ENCODE measurements around the gene SP3.

The SP3 gene

GRCh38 chr2:173966274-173967098, 1.3 kb upstream of the SP3 start:
- no peak for DNase-seq

- peak; percentile 78 for DNase-seq
These were observed 405 bp downstream of the SP3 start for GRCh38 chr2:173964565-173965371.

- DNase-seq, result peak; percentile 95
These were observed 1.2 kb downstream of the SP3 start for GRCh38 chr2:173963817-173964564.

- DNase-seq, result peak; percentile 81
These were observed 1.8 kb downstream of the SP3 start for GRCh38 chr2:173963323-173963816.

- no peak for DNase-seq
These were observed 2.5 kb downstream of the SP3 start for GRCh38 chr2:173962583-173963110.

- no peak for DNase-seq
These were observed 3.1 kb downstream of the SP3 start for GRCh38 chr2:173962031-173962430.

GRCh38 chr2:173961346-173961705, 3.8 kb downstream of the SP3 start:
- DNase-seq, result no peak

GRCh38 chr2:173959909-173960308, 5.3 kb downstream of the SP3 start:
- no peak for DNase-seq

GRCh38 chr2:173959358-173959884, 5.8 kb downstream of the SP3 start:
- no peak for DNase-seq

- DNase-seq, result no peak
These were observed 6.9 kb downstream of the SP3 start for GRCh38 chr2:173958198-173958846.

- DNase-seq, result no peak
These were observed 7.7 kb downstream of the SP3 start for GRCh38 chr2:173957517-173957916.

- no peak for DNase-seq
These were observed 8.7 kb downstream of the SP3 start for GRCh38 chr2:173956454-173956853.

GRCh38 chr2:173955867-173956266, 9.3 kb downstream of the SP3 start:
- no peak for DNase-seq

GRCh38 chr2:173955004-173955403, 10.2 kb downstream of the SP3 start:
- no peak for DNase-seq

GRCh38 chr2:173953047-173953424, 12.1 kb downstream of the SP3 start:
- DNase-seq, result no peak

- no peak for DNase-seq
These were observed 12.7 kb downstream of the SP3 start for GRCh38 chr2:173952267-173953046.

GRCh38 chr2:173948842-173949241, 16.3 kb downstream of the SP3 start:
- DNase-seq, result no peak

- no peak for DNase-seq
These were observed 17.0 kb downstream of the SP3 start for GRCh38 chr2:173948198-173948597.

GRCh38 chr2:173947131-173947530, 18.0 kb downstream of the SP3 start:
- DNase-seq, result no peak

- no peak for DNase-seq
These were observed 21.4 kb downstream of the SP3 start for GRCh38 chr2:173943738-173944137.

- DNase-seq, result no peak
These were observed 22.2 kb downstream of the SP3 start for GRCh38 chr2:173942861-173943523.

Data from COR-L47 (cell line).